Central memory CD8-positive, alpha-beta T cell (primary cell): ENCODE data around the gene GSTM2.

ENCODE experiments used
- ATAC-seq: fragments of 150-1000 bp; cut with Tn5 transposase; replicated peaks from 2 replicates; pipeline ENCODE4 v1.10.0; 2022; ENCODE audit warnings: mild to moderate bottlenecking, moderate FRiP score, moderate number of reproducible peaks; ENCODE audit not compliant: poor library complexity, severe bottlenecking; ENCODE audit errors: extremely low read depth
- DNase-seq, 2 donors: peaks; one replicate each; pipeline ENCODE4 v3.0.0; 2021; ENCODE audit warnings: low spot score in 2 of 2
- H3K27ac Mint-ChIP-seq: one replicate; pipeline ENCODE4 v1.8.0; 2022; ENCODE audit warnings: low read depth, mild to moderate bottlenecking, moderate library complexity, mixed read lengths
- H3K27me3 Mint-ChIP-seq: one replicate; pipeline ENCODE4 v1.8.0; 2022; ENCODE audit warnings: mixed read lengths
- H3K36me3 Mint-ChIP-seq: one replicate; pipeline ENCODE4 v1.8.0; 2022; ENCODE audit warnings: mild to moderate bottlenecking, moderate library complexity, mixed read lengths; ENCODE audit not compliant: insufficient read depth
- H3K4me1 Mint-ChIP-seq: one replicate; pipeline ENCODE4 v1.8.0; 2022; ENCODE audit warnings: mixed read lengths
- H3K4me3 Mint-ChIP-seq: one replicate; pipeline ENCODE4 v1.8.0; 2022; ENCODE audit warnings: mild to moderate bottlenecking, moderate library complexity, mixed read lengths
- H3K9me3 Mint-ChIP-seq: one replicate; pipeline ENCODE4 v1.8.0; 2022; ENCODE audit warnings: mixed read lengths

GSTM2 gene

DNA sequence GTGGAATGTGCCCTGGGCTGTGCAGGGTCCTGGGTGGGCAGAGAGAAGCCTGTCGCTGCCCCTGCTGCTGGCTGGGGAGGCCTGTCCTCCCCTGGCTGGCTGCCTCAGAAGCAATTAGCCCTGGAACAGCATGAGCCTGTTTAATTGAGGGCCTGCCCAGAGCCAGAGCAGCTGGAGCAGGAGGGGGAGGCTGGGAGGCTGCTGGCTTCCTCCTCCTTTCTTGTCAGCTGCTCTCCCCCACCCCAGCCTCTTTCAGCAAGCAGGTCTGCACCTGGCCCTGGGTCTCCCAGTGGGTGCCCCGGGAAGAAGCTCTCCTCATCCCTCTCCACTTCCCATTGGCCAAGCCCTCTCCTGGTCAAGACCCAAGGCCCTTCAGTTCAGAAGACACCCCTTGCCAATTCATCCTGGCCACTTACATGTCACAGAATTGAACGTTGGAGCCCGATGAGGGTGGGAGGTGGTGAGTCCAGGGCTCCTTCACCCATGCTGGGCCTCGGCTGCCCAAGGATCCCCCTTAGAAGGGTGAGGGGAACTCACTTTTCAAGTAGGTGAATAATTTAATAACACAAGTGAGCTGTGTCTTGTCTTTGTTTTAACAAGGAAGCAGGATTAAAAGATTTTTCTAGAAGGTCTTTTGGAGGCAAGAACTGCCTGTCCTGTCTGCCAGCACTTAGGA, 35.0 kb upstream of the GSTM2 start:
- H3K27me3 Mint-ChIP-seq: no peaks in the 10 kb centered on the region
- DNase-seq (peak in 1 of 2 donors; percentile 7), ATAC-seq (no peak)
- no peak overlapping the region for H3K4me3 Mint-ChIP-seq
- H3K36me3 Mint-ChIP-seq: peaks cover 15% of the 10 kb centered on the region
- H3K9me3 Mint-ChIP-seq: no peaks in the 10 kb centered on the region
- no peak overlapping the region for H3K27ac Mint-ChIP-seq
- peaks cover 6% of the 10 kb centered on the region for H3K4me1 Mint-ChIP-seq

DNA sequence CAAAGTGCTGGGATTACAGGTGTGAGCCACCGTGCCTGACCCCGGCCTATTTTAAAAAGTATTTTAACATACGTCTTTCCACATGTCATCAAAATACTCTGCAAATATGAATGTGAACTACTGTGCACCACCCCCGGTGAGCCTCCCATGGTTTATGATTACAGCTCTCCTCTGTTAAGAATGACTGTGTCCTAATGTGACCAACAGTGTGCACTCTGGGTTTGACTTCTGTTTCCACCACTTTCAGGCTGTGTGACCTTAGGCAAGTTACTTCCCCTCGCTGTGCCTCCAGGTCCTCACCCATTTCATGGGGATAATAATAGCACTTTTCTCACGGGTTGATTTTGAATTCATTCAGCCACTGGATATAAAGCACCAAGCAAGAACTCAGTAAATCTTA, 33.6 kb upstream of the GSTM2 start:
- H3K4me1 Mint-ChIP-seq: peaks cover 6% of the 10 kb centered on the region
- DNase-seq (no peak), ATAC-seq (no peak)
- peaks cover 13% of the 10 kb centered on the region for H3K36me3 Mint-ChIP-seq
- H3K27me3 Mint-ChIP-seq: no peaks in the 10 kb centered on the region
- H3K9me3 Mint-ChIP-seq: no peaks in the 10 kb centered on the region
- no peak overlapping the region for H3K27ac Mint-ChIP-seq
- no peak overlapping the region for H3K4me3 Mint-ChIP-seq

DNA sequence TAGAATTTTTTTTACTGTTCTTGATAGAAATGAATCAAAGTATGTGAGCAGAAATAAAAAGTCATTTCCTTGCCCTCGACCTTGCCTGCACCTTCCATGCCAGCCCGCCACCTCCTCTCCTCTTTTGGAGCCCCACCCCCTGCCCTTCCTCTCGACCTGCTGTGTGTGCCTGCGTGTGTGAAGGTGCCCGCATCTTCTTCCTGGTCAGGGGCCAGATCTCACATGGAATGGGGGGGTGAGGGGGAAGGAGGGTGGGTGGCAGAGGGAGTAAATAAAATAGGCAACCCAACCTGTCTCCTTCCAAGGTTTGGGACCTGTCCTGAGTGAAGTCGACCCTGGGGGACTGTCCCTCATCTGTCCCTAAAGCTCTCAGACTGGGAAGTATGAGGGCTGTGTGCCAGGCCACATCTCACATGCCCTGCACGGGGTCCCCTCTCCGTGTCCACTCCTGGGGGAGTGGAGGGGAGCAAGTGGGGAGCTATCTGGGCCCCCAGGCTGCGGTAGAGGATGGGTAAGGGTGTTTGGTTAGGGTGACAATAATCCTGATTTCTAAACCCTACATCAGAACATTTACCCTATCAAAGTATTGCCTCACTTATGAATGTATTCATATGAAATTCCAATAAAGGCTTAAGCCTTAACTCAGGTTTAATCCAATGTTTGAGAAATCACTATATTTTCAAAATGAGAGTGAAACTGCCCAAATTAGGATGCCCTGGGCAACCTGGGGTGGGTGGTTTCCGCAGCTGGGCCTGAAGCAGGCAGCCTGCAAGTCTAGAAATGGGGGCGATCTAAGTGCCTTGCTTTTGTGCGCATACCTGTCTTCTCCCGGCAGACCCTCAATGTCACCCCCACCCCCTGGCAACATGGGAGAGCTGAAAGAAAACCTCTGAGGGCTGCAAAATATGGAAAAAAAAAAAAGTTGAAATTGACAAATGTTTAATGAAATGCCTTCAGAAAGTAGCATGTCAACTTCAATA, 32.8 kb upstream of the GSTM2 start:
- DNase-seq (peak in 1 of 2 donors; percentile 6), ATAC-seq (no peak)
- Mint-ChIP-seq H3K36me3 (peaks cover 9% of the 10 kb centered on the region), H3K9me3 (no peaks in the 10 kb centered on the region), H3K4me1 (peaks cover 8% of the 10 kb centered on the region), H3K4me3 (no peak overlapping the region), H3K27me3 (peaks cover 4% of the 10 kb centered on the region), H3K27ac (peak overlapping the region; percentile 25)

DNA sequence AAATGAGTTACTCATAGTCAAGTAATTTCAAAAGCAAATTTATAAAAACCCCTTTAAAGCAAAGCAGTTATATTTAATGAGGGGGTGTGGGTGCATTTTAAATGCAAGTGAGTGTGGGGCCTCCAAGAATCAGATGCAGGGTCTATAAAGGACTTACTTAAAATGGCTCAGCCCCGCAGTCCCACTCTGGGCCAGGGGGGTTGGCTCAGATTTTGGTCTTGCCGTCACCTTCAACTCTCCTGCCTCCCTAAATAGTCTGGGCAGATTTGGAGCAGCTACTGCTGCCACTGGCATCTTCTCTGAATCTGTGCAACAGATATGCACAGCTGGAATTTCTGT, 32.0 kb upstream of the GSTM2 start:
- Mint-ChIP-seq H3K27me3 (peaks cover 8% of the 10 kb centered on the region), H3K9me3 (no peaks in the 10 kb centered on the region), H3K4me1 (peaks cover 12% of the 10 kb centered on the region), H3K36me3 (peaks cover 8% of the 10 kb centered on the region), H3K27ac (no peak overlapping the region), H3K4me3 (no peak overlapping the region)
- no peak for DNase-seq
- ATAC-seq: no peak

DNA sequence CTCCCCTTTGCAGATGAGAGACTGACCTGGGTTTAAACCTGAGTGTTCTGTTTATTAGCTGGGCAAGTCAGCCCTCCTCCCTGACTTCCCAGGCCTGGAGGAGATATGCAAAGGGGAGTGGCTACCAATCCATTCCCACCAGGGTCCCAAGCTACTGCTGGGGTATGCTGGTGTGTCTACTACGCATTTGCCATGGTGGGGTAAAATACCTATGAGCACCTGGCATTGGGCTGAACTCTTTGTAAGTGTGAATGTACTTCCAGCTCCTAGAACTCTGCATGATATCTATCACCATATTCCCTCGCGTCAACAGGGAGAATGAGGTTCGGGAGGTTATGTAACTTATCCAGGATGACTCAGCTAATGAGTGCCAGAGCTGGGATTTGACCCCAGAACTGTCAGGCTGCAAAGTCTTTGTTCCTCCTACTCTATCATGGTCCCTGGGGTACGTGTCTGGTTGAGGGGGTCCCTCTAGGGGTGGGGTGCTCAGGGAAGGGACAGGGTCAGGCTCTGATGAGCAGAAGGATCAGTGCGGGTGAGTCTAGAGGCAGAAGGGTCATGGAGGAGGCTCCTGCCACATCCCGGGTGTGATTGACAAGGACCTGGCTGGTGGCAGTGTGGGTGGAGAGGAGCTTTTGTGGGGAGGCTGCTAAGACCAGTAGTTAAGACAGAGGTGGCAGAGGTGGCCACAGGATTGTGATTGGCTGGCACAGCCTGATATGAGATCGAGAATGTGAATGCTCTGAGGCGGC, 31.5 kb upstream of the GSTM2 start:
- H3K9me3 Mint-ChIP-seq: no peaks in the 10 kb centered on the region
- H3K27me3 Mint-ChIP-seq: peaks cover 8% of the 10 kb centered on the region
- H3K4me1 Mint-ChIP-seq: peaks cover 12% of the 10 kb centered on the region
- ATAC-seq (no peak), DNase-seq (peak in 1 of 2 donors; percentile 5)
- peaks cover 2% of the 10 kb centered on the region for H3K36me3 Mint-ChIP-seq
- H3K4me3 Mint-ChIP-seq: no peak overlapping the region
- H3K27ac Mint-ChIP-seq: peak overlapping the region; percentile 13

DNA sequence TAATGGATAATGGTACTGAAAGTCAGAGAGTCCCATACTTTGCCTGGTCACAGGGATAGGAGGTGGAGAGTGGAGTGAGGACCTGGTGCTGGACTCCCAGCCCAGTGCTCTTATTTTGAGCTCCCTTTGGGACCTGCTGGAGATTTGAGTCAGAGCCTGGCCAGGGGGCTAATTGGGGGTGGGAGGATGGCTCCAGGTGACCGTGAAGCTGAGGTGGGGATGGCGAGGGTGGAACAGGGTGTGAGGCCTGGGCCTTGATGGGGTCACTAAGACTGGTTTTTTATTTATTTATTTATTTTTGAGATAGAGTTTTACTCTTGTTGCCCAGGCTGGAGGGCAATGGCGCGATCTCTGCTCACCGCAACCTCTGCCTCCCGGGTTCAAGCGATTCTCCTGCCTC, 30.4 kb upstream of the GSTM2 start:
- Mint-ChIP-seq H3K27ac (peak overlapping the region; percentile 13), H3K4me1 (peaks cover 12% of the 10 kb centered on the region), H3K36me3 (peaks cover 2% of the 10 kb centered on the region), H3K4me3 (no peak overlapping the region), H3K9me3 (no peaks in the 10 kb centered on the region), H3K27me3 (peaks cover 8% of the 10 kb centered on the region)
- DNase-seq (peak in 1 of 2 donors; percentile 3), ATAC-seq (no peak)

DNA sequence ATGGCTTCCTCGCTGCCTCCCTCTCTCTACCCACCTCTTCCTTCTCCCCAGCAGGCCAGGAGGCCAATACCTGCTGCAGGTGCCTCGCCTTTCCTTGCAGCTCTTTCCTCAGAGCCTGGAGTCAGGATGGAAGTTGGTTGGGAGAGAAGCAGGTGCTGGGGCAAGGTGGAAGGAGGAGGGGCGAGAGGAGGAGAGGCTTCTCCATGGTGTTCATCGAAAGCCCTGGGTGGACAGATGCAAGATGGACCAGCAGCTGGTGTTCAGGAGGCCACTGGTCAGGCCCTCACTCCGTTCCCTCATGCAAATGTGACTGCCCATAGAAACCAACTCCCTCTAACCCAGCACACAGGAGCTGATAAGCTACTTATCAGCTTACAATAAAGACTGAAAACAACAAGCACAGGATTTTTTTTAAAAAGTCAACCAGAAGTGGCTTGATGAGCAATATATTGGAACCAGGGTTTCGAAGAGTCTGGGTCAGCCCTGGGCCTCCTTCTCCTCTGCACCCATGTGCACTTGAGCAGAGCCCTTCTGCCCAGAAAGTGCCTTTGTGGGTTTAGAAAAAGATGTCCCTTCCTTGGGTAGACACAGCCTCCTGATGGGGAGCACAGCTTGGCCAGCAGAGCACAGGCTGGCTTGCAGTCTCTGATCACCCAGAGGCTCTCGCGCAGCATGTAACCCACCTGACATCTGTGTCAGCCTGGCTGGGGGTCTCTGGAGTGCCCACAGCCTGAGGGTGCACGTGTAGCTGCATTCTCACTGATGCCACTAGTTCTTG, 28.6 kb upstream of the GSTM2 start:
- peaks cover 12% of the 10 kb centered on the region for H3K4me1 Mint-ChIP-seq
- peaks cover 5% of the 10 kb centered on the region for H3K36me3 Mint-ChIP-seq
- no peak overlapping the region for H3K4me3 Mint-ChIP-seq
- H3K9me3 Mint-ChIP-seq: no peaks in the 10 kb centered on the region
- peaks cover 8% of the 10 kb centered on the region for H3K27me3 Mint-ChIP-seq
- no peak overlapping the region for H3K27ac Mint-ChIP-seq
- DNase-seq (peak in 1 of 2 donors; percentile 6), ATAC-seq (no peak)

DNA sequence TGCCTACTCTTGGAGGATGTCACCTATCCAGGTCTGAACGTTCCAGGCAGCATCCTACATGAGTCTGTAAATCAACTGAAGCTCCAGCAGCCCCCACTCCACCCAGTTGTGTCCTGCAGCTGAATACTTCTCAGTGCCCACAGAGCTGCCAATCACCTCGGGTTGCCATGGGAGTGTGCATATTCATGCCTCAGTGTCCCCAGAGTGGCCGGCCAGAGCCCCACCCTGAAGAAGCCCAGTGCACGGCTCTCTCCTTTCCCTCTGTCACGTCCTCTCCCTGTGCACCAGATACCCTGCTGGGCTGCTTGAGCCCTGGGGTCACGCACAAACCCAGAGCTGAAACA, 28.0 kb upstream of the GSTM2 start:
- Mint-ChIP-seq H3K4me1 (peaks cover 7% of the 10 kb centered on the region), H3K27me3 (peaks cover 8% of the 10 kb centered on the region), H3K4me3 (no peak overlapping the region), H3K9me3 (no peaks in the 10 kb centered on the region), H3K36me3 (peaks cover 5% of the 10 kb centered on the region), H3K27ac (no peak overlapping the region)
- DNase-seq: peak in 1 of 2 donors; percentile 9
- ATAC-seq: no peak

DNA sequence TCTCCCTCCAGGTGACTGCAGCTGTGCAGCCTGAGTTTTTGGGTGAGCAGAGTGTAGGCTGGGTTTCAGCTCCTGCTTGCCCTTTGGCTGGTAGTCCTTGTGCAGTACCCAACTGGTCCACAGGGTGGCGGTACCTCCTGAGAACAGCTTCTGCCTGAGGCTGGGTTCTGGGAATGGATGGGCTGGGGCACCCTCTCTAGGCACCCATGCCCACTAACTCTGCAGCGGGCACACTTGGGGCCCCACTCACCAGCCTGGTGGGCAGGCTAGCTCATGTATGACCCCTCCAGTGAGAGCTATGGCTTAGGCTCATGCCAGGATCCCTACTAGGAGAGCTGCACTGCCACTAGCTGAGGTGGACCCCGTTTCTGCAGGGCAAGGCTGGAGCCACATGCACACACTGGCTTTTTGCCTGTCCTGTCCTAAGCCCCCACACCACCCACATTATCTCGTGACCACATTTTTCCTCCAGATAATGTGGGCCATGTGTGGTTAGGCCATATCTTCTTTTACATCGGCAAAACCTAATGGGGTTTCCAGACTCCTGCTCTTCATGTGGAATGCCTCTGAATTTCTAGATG, 27.5 kb upstream of the GSTM2 start:
- no peak overlapping the region for H3K4me3 Mint-ChIP-seq
- H3K4me1 Mint-ChIP-seq: peaks cover 6% of the 10 kb centered on the region
- peaks cover 8% of the 10 kb centered on the region for H3K27me3 Mint-ChIP-seq
- peaks cover 5% of the 10 kb centered on the region for H3K36me3 Mint-ChIP-seq
- DNase-seq (peak; percentile 72 to 93), ATAC-seq (peak; percentile 70)
- no peaks in the 10 kb centered on the region for H3K9me3 Mint-ChIP-seq
- no peak overlapping the region for H3K27ac Mint-ChIP-seq

DNA sequence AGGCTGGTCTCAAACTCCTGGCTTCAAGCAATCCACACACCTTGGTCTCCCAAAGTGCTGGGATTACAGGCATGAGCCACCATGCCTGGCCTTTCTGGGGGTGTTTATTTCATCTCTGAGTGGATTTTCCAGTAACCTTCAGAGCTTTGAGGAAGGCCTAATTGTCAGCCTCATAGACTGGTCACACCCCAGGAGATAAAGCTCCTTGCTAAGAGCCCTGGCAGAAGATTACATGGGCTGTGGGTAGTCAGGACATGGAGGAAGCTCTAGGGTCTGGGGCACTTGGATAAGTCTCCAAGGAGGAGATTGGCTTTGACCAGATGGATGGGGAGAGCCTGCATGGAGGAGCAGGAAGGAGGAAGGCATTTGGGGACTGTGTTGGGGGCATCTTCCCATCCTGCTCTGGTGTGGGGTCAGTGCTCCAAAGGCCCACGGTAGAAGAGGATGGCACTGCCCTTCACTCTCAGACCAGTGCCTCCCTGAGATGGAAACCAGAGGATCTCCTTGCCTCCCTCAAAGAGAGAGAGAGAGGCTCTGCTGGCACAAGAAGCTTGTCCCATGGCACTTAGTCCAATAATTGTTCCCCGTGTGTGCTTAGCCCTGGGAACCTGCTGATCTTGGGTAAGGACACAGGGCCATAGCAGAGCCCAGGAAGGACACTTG, 26.6 kb upstream of the GSTM2 start:
- peaks cover 6% of the 10 kb centered on the region for H3K4me1 Mint-ChIP-seq
- ATAC-seq (no peak), DNase-seq (peak in 1 of 2 donors; percentile 7)
- H3K36me3 Mint-ChIP-seq: peaks cover 5% of the 10 kb centered on the region
- no peaks in the 10 kb centered on the region for H3K9me3 Mint-ChIP-seq
- H3K4me3 Mint-ChIP-seq: no peak overlapping the region
- H3K27me3 Mint-ChIP-seq: peaks cover 8% of the 10 kb centered on the region
- no peak overlapping the region for H3K27ac Mint-ChIP-seq

DNA sequence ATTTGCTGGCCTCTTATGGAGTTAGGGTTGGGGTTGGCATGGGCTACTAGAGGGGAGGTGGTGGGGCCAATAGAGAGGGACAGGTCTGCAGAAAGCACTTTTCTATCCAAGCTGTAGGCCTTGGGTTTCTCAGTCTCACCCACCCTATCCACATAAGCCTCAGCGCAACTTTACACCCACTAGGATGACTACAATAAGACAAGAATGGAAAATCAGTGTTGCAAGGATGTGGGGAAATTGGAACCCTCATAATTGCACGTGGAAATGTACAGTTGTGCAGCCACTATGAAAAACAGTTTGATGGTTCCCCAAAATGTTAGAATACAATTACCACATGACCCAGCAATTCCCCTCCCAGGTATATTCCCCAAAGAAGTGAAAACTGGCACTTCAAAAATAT, 26.0 kb upstream of the GSTM2 start:
- Mint-ChIP-seq H3K4me1 (peaks cover 6% of the 10 kb centered on the region), H3K4me3 (no peak overlapping the region), H3K36me3 (peaks cover 5% of the 10 kb centered on the region), H3K9me3 (no peaks in the 10 kb centered on the region), H3K27me3 (peaks cover 8% of the 10 kb centered on the region), H3K27ac (no peak overlapping the region)
- no peak for ATAC-seq
- DNase-seq: no peak
